Glutamatergic neuron (in vitro differentiated cells): ENCODE data around the gene CFAP68. TPM values are rescaled to one million over a fixed set of nuclear protein-coding genes. Genes with fewer than 3 reads are reported as not detected.
"Not testable (repeated sequence)": the region's sequence is repeated elsewhere in the genome, so short reads cannot be mapped to it uniquely, and the experiment has no call there.

Source experiments
- DNase-seq: peaks from one replicate; pipeline ENCODE4 v3.0.0; 2022
- H3K27ac Mint-ChIP-seq: one replicate; pipeline ENCODE4 v1.8.0; 2020; ENCODE audit warnings: mild to moderate bottlenecking, mixed read lengths, inconsistent platforms; ENCODE audit not compliant: unreplicated experiment
- H3K27me3 Mint-ChIP-seq: one replicate; pipeline ENCODE4 v1.8.0; 2020; ENCODE audit warnings: mild to moderate bottlenecking, moderate library complexity, mixed read lengths, inconsistent platforms; ENCODE audit not compliant: unreplicated experiment
- H3K36me3 Mint-ChIP-seq: one replicate; pipeline ENCODE4 v1.8.0; 2020; ENCODE audit warnings: mild to moderate bottlenecking, mixed read lengths, inconsistent platforms; ENCODE audit not compliant: unreplicated experiment
- H3K4me1 Mint-ChIP-seq: one replicate; pipeline ENCODE4 v1.8.0; 2020; ENCODE audit warnings: mild to moderate bottlenecking, low read depth, mixed read lengths, inconsistent platforms; ENCODE audit not compliant: unreplicated experiment
- H3K4me3 Mint-ChIP-seq: one replicate; pipeline ENCODE4 v1.8.0; 2020; ENCODE audit warnings: mild to moderate bottlenecking, mixed read lengths, inconsistent platforms; ENCODE audit not compliant: unreplicated experiment
- H3K9me3 Mint-ChIP-seq: one replicate; pipeline ENCODE4 v1.8.0; 2020; ENCODE audit warnings: mild to moderate bottlenecking, moderate library complexity, mixed read lengths, inconsistent platforms; ENCODE audit not compliant: unreplicated experiment
- CTCF ChIP-seq: fragments of 200-600 bp; sonication (generic); IDR thresholded peaks from one replicate; pipeline ENCODE4 v1.5.0; 2021; ENCODE audit not compliant: partially characterized antibody, unreplicated experiment
- total RNA-seq: library from RNA; stranded (reverse); fragmentation: NEBNext Ultra II Directional; extraction: Animal tissue kit (Norgen Biotek cat#: 25700); gene quantifications from one replicate; pipeline ENCODE4 v1.2.1, GENCODE V29; 2021; ENCODE audit not compliant: unreplicated experiment

CFAP68 gene
- total RNA-seq, 1 donor from 2014 or later, result 21.7 TPM

- Mint-ChIP-seq H3K36me3 (no peaks in the 10 kb centered on the region), H3K4me3 (peak overlapping the region; percentile 83), H3K4me1 (peaks cover 10% of the 10 kb centered on the region), H3K27me3 (peaks cover 2% of the 10 kb centered on the region), H3K27ac (peak overlapping the region; percentile 68), H3K9me3 (peaks cover 2% of the 10 kb centered on the region)
- peak; percentile 98 for DNase-seq
- TF ChIP-seq CTCF, result no peak
These were observed 47.4 kb downstream of the CFAP68 start for GRCh38 chr11:111926505-111927391.

GRCh38 chr11:111930472-111930871 is 51.1 kb downstream of the CFAP68 start:
- no peak for DNase-seq
- Mint-ChIP-seq H3K36me3 (no peaks in the 10 kb centered on the region), H3K4me3 (no peak overlapping the region), H3K27ac (no peak overlapping the region), H3K4me1 (peaks cover 10% of the 10 kb centered on the region), H3K27me3 (peaks cover 2% of the 10 kb centered on the region), H3K9me3 (peaks cover 2% of the 10 kb centered on the region)
- no peak for TF ChIP-seq CTCF

- Mint-ChIP-seq H3K9me3 (peaks cover 5% of the 10 kb centered on the region), H3K27me3 (peaks cover 2% of the 10 kb centered on the region), H3K4me1 (peaks cover 17% of the 10 kb centered on the region), H3K36me3 (no peaks in the 10 kb centered on the region), H3K27ac (no peak overlapping the region), H3K4me3 (no peak overlapping the region)
- DNase-seq, result no peak
- TF ChIP-seq CTCF, result no peak
These were observed 53.2 kb downstream of the CFAP68 start for GRCh38 chr11:111932611-111932950.

- not testable (repeated sequence) for H3K9me3 Mint-ChIP-seq, DNase-seq, H3K4me3 Mint-ChIP-seq, H3K27me3 Mint-ChIP-seq, H3K36me3 Mint-ChIP-seq, H3K27ac Mint-ChIP-seq
- peaks cover 21% of the 10 kb centered on the region for H3K4me1 Mint-ChIP-seq
These were observed 53.8 kb downstream of the CFAP68 start for GRCh38 chr11:111933176-111933575.

DNA sequence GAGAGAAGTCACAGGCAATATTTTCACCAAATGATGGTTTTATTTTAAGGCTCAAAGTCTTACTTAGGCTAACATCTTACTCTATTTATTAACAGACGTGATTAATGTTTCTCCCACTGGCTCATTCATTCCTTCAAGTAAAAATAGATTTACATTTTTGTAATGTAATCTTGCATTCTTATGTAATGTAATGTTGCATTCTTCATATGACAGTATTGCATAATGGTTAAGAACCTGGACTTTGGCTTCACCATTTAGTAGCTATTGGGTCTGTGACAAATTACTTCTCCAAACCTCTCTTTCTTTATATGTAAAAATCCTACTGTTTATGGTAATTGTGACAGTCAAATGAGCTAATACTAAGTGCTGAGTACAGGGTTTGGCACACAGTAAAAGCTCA is 54.5 kb downstream of the CFAP68 start:
- no peak overlapping the region for H3K4me3 Mint-ChIP-seq
- H3K27ac Mint-ChIP-seq, result no peak overlapping the region
- no peak for TF ChIP-seq CTCF
- peaks cover 4% of the 10 kb centered on the region for H3K27me3 Mint-ChIP-seq
- H3K9me3 Mint-ChIP-seq, result peaks cover 5% of the 10 kb centered on the region
- H3K4me1 Mint-ChIP-seq, result peaks cover 28% of the 10 kb centered on the region
- no peak for DNase-seq
- no peaks in the 10 kb centered on the region for H3K36me3 Mint-ChIP-seq
